Rectal smooth muscle tissue (tissue), 1 donor: Measurements from ENCODE around the gene LMCD1.

Experiments used
- H3K27ac ChIP-seq: one replicate; pipeline ENCODE4 v1.7.0; 2013; ENCODE audit warnings: low read depth, low read length, inconsistent platforms
- H3K27me3 ChIP-seq: one replicate; pipeline ENCODE4 v1.7.0; 2013; ENCODE audit warnings: low read length; ENCODE audit not compliant: control insufficient read depth, insufficient read depth
- H3K36me3 ChIP-seq: one replicate; pipeline ENCODE4 v1.7.0; 2013; ENCODE audit warnings: low read length; ENCODE audit not compliant: control insufficient read depth, insufficient read depth
- H3K4me1 ChIP-seq: one replicate; pipeline ENCODE4 v1.7.0; 2013; ENCODE audit warnings: low read length; ENCODE audit not compliant: control insufficient read depth, insufficient read depth
- H3K4me3 ChIP-seq: one replicate; pipeline ENCODE4 v1.7.0; 2013; ENCODE audit warnings: low read length
- H3K9ac ChIP-seq: one replicate; pipeline ENCODE4 v1.7.0; 2013; ENCODE audit warnings: low read length

The LMCD1 gene

DNA sequence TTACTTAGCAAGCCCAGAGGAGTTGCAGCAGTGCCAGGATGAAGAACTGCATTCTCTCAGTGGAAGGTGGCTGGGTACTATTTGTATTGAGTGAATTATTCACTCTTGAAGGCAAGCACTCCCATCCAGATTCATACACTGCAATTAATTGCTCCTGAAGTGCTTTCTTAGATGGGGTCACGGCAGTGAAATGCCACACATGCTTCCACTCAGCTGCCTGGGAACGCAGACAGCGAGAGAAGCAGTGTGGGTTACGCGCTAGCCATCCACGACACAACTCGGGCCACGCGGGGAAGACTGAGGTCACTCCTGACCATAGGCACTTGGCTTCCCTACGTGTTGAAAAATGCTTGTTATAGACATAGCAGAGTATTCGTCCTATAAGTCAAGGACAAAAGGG lies 30.8 kb upstream of the LMCD1 start:
- no peak overlapping the region for H3K27ac ChIP-seq
- no peak overlapping the region for H3K9ac ChIP-seq
- H3K4me3 ChIP-seq: no peak overlapping the region
- H3K27me3 ChIP-seq: no peaks in the 10 kb centered on the region
- no peaks in the 10 kb centered on the region for H3K36me3 ChIP-seq
- no peaks in the 10 kb centered on the region for H3K4me1 ChIP-seq

GRCh38 chr3:8472549-8472948 lies 29.1 kb upstream of the LMCD1 start:
- Histone ChIP-seq H3K4me1 (no peaks in the 10 kb centered on the region), H3K27ac (no peak overlapping the region)

GRCh38 chr3:8473029-8473428 lies 28.6 kb upstream of the LMCD1 start:
- Histone ChIP-seq H3K4me3 (no peak overlapping the region), H3K27me3 (no peaks in the 10 kb centered on the region), H3K4me1 (no peaks in the 10 kb centered on the region), H3K27ac (no peak overlapping the region), H3K36me3 (no peaks in the 10 kb centered on the region), H3K9ac (no peak overlapping the region)

More at GRCh38 chr3:8472549-8472948, 29.1 kb upstream of the LMCD1 start:
- Histone ChIP-seq H3K36me3 (no peaks in the 10 kb centered on the region), H3K9ac (no peak overlapping the region), H3K4me3 (no peak overlapping the region), H3K27me3 (no peaks in the 10 kb centered on the region)

DNA sequence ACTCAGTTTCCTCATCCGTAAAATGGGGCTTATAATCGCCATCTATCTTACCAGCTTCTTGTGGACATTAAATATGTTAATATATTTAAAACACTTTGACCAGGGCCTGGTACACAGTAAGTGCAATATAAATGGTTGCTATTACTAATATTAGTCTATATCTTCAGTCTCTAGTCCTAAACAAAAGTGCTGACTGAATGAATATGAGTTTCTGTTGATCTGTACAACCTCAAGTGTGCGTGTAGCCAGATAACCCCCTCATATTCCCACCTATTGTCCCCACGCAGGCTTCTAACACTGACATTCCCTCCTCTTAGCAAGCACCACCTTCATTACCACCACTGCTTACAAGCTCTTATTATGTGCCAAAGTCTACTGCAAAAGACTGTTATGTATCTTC lies 27.6 kb upstream of the LMCD1 start:
- no peak overlapping the region for H3K9ac ChIP-seq
- H3K4me3 ChIP-seq: no peak overlapping the region
- no peak overlapping the region for H3K27ac ChIP-seq
- H3K4me1 ChIP-seq: no peaks in the 10 kb centered on the region
- no peaks in the 10 kb centered on the region for H3K36me3 ChIP-seq
- H3K27me3 ChIP-seq: no peaks in the 10 kb centered on the region

GRCh38 chr3:8474991-8475390 lies 26.6 kb upstream of the LMCD1 start:
- Histone ChIP-seq H3K36me3 (no peaks in the 10 kb centered on the region), H3K27ac (no peak overlapping the region), H3K27me3 (no peaks in the 10 kb centered on the region), H3K4me1 (no peaks in the 10 kb centered on the region), H3K9ac (no peak overlapping the region), H3K4me3 (no peak overlapping the region)

- H3K4me3 ChIP-seq: no peak overlapping the region
Observed at GRCh38 chr3:8480699-8481098, 20.9 kb upstream of the LMCD1 start.

DNA sequence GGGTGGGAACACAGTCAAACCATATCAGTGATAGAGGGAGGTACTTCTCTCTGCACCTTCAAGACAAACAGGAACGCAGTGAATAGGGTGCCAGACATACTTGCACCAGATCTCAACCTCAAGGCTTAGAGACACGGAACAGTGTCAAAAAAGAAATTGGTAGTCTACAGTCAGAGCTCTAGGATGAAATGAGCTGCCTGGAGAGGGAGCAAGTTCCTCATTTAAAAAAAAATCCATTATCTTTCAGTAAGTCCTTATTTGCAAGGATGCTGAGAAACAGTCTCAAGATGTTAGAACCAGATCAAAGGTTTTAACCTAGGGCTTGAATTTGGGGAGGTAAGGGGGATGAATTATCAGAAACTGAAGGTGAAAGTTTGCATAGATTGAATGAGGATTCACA lies 20.2 kb upstream of the LMCD1 start:
- Histone ChIP-seq H3K27ac (no peak overlapping the region), H3K4me1 (peaks cover 5% of the 10 kb centered on the region), H3K27me3 (no peaks in the 10 kb centered on the region), H3K9ac (no peak overlapping the region), H3K36me3 (no peaks in the 10 kb centered on the region), H3K4me3 (no peak overlapping the region)

More at GRCh38 chr3:8480699-8481098, 20.9 kb upstream of the LMCD1 start:
- peaks cover 5% of the 10 kb centered on the region for H3K4me1 ChIP-seq
- no peaks in the 10 kb centered on the region for H3K27me3 ChIP-seq
- H3K27ac ChIP-seq: no peak overlapping the region
- no peaks in the 10 kb centered on the region for H3K36me3 ChIP-seq
- H3K9ac ChIP-seq: no peak overlapping the region

GRCh38 chr3:8482263-8482662 lies 19.4 kb upstream of the LMCD1 start:
- Histone ChIP-seq H3K4me1 (peaks cover 5% of the 10 kb centered on the region), H3K27ac (no peak overlapping the region), H3K9ac (no peak overlapping the region), H3K4me3 (no peak overlapping the region), H3K36me3 (no peaks in the 10 kb centered on the region), H3K27me3 (no peaks in the 10 kb centered on the region)

- Histone ChIP-seq H3K27me3 (no peaks in the 10 kb centered on the region), H3K4me3 (no peak overlapping the region), H3K36me3 (no peaks in the 10 kb centered on the region), H3K4me1 (peaks cover 5% of the 10 kb centered on the region), H3K9ac (no peak overlapping the region), H3K27ac (peak overlapping the region; percentile 7)
Observed at GRCh38 chr3:8482960-8483665, 18.5 kb upstream of the LMCD1 start.

DNA sequence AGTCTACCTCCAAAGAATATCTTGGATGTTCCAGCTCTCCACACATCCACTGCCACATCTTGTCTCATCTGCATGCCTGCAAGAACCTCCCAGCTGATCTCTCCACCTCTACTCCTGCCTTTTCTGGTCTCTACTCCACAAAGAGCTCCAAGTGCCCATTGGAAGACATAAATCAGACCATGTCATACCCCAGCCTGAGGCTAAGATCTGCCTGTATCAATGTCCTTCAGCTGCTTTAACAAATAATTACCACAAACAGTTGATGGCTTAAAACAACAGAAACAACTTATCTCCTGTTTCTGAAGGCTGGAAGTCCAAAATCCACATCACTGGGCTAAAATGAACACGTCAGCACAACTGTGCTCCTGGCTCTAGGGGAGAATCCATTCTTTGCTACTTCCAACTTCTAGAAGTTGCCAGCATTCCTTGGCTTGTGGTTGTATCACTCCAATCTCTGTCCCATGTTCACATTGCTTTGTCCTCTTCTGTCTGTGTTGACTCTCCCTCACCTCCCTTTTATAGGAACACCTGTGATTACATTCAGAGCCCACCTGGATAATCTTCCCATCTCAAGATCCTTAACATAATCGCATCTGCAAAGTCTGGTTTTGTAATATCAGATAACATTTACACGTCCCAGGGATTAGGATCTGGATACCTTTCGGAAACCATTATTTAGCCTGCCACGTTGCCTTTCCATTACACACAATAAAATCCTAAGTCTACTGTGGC lies 17.0 kb upstream of the LMCD1 start:
- Histone ChIP-seq H3K36me3 (no peaks in the 10 kb centered on the region), H3K4me3 (no peak overlapping the region), H3K9ac (no peak overlapping the region), H3K27ac (no peak overlapping the region), H3K27me3 (no peaks in the 10 kb centered on the region), H3K4me1 (peaks cover 7% of the 10 kb centered on the region)

DNA sequence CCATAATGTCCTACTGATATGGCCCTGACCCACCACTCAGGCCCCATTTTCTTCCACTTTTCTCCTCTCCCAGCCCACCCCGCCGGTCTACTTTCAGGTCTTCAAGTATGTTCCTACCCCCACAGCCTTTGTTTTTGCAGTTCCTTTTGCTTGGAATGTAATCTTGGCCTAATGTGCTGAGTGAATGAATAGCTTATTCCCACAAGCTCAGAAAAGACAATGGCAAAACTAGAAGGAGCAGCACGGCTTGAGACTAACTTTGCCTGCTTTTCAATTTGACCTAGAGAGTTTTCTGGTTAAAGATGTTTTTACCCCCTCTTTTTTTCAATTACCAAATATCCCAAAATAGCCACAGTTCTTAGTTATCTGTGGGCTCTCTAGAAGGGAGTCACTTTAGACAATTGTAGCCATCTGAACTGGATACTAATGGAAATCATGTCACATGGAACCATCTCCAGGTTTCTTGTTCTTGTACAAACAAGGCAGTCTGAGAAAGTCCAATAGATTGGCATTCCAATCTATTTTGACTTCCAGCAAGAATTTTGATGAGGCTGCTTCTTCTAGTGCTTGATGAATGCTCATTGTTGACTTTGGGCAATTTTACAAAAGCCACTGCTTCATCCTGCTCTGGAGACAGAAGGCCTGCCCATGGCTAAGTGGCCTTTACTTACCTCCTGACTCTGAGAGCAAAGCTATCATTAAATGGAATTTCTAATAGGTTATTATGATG lies 16.3 kb upstream of the LMCD1 start:
- H3K27ac ChIP-seq: no peak overlapping the region
- H3K36me3 ChIP-seq: no peaks in the 10 kb centered on the region
- no peaks in the 10 kb centered on the region for H3K27me3 ChIP-seq
- H3K4me1 ChIP-seq: peaks cover 7% of the 10 kb centered on the region
- H3K9ac ChIP-seq: no peak overlapping the region
- no peak overlapping the region for H3K4me3 ChIP-seq

- H3K27ac ChIP-seq: no peak overlapping the region
- no peaks in the 10 kb centered on the region for H3K36me3 ChIP-seq
- no peak overlapping the region for H3K4me3 ChIP-seq
- no peaks in the 10 kb centered on the region for H3K27me3 ChIP-seq
- peaks cover 7% of the 10 kb centered on the region for H3K4me1 ChIP-seq
- H3K9ac ChIP-seq: no peak overlapping the region
Observed at GRCh38 chr3:8485943-8486342, 15.7 kb upstream of the LMCD1 start.
